Ascending aorta (tissue), 2 donors: ENCODE data around the gene PDE4B. TPM values are rescaled to one million over a fixed set of nuclear protein-coding genes. Genes with fewer than 3 reads are reported as not detected.

Source experiments
- DNase-seq, 2 donors: peaks; one replicate each; pipeline ENCODE4 v3.0.0-alpha.2; 2019; ENCODE audit warnings: low spot score in 2 of 2
- H3K27ac ChIP-seq, 2 donors: fragments of 200-600 bp; sonication (generic); one replicate each; pipeline ENCODE4 v1.5.1; 2016 to 2017; ENCODE audit warnings: mild to moderate bottlenecking in 1 of 2
- H3K27me3 ChIP-seq: fragments of 200-600 bp; sonication (generic); one replicate; pipeline ENCODE4 v1.5.1; 2017
- H3K36me3 ChIP-seq, 2 donors: fragments of 200-600 bp; sonication (generic); one replicate each; pipeline ENCODE4 v1.5.1; 2016
- H3K4me1 ChIP-seq, 2 donors: fragments of 200-600 bp; sonication (generic); one replicate each; pipeline ENCODE4 v1.5.1; 2016 to 2017; ENCODE audit warnings: mild to moderate bottlenecking in 1 of 2
- H3K4me3 ChIP-seq, 2 donors: fragments of 200-600 bp; sonication (generic); one replicate each; pipeline ENCODE4 v1.5.1; 2016 to 2017; ENCODE audit warnings: mild to moderate bottlenecking in 1 of 2
- H3K9me3 ChIP-seq, 2 donors: fragments of 200-600 bp; sonication (generic); one replicate each; pipeline ENCODE4 v1.5.1; 2016
- CTCF ChIP-seq, 3 experiments: fragments of 200-600 bp in 2 of 3; fragments of 450-650 bp in 1 of 3; sonication (generic) in 2 of 3; IDR thresholded peaks; one replicate each; pipeline ENCODE4 v1.5.1; 2016 to 2019; ENCODE audit warnings: antibody characterized with exemption in 3 of 3, mild to moderate bottlenecking in 1 of 3, moderate library complexity in 1 of 3
- intact Hi-C: fragments of 100-400 bp; cut with DNase I; formaldehyde crosslinking; loops from one replicate; pipeline ENCODE4 v1.15.1; 2023
- total RNA-seq: library from RNA; depleted of rRNA; stranded (reverse); fragments of >200 nt; gene quantifications from one replicate; pipeline ENCODE4 v1.1.0, GENCODE V29; 2016

Gene PDE4B
- total RNA-seq, 1 donor from 2014 or later, result 4.5 TPM

DNA sequence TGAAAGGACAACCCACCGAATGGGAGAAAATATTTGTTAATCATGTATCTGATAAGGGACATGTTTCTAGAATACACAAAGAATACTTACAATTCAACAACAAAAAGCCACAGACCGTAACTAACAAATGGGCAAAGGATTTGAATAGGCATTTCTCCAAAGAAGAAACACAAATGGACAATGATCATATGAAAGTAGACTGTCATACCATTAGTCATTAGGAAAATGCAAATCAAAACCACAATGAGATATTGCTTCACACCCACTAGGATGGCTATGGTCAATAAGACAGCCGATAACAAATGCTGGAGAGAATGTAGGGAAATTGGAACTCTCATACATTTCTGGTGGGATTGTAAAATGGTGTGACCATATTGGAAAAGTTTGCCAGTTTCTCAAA is 374.1 kb downstream of the PDE4B start:
- TF ChIP-seq CTCF (IDR thresholded peaks at IDR 0.05), result no peak
- Histone ChIP-seq H3K27ac (no peak overlapping the region), H3K4me3 (no peak overlapping the region), H3K27me3 (no peaks in the 10 kb centered on the region), H3K4me1 (no peaks in the 10 kb centered on the region), H3K9me3 (no peaks in the 10 kb centered on the region), H3K36me3 (no peaks in the 10 kb centered on the region)
- intact Hi-C loops, result no loop called here
- no peak for DNase-seq

- DNase-seq, result no peak
- no peak overlapping the region for H3K4me3 ChIP-seq
- no peak overlapping the region for H3K27ac ChIP-seq
- TF ChIP-seq CTCF (IDR thresholded peaks at IDR 0.05), result no peak
- intact Hi-C loops, result no loop called here
- H3K9me3 ChIP-seq, result no peaks in the 10 kb centered on the region
- no peaks in the 10 kb centered on the region for H3K36me3 ChIP-seq
- H3K27me3 ChIP-seq, result no peaks in the 10 kb centered on the region
- no peaks in the 10 kb centered on the region for H3K4me1 ChIP-seq
These were observed 374.6 kb downstream of the PDE4B start for GRCh38 chr1:66167267-66167666.

DNA sequence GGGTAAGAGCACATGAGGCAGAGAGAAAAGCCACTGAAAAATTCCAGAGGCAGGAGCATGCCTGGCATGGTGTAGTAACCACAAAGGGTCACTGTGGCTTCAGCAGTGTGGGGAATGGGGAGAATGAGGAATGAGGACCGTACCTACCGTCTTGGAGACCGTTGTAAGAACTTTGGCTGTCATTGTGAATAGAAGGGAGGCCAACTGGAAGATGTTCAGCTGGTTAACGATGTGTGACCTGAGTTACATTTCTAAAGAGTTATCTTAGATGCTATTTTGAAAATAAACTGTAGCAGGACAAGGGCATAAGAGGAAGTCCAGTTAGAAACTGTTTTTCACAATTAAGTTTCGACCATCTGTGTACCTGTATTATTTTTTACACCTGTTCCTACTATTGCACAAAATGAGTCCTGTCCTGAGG is 375.8 kb downstream of the PDE4B start:
- no peak overlapping the region for H3K4me3 ChIP-seq
- H3K27me3 ChIP-seq, result no peaks in the 10 kb centered on the region
- no peak overlapping the region for H3K27ac ChIP-seq
- H3K4me1 ChIP-seq, result no peaks in the 10 kb centered on the region
- no peaks in the 10 kb centered on the region for H3K36me3 ChIP-seq
- intact Hi-C loops, result no loop called here
- DNase-seq, result no peak
- no peaks in the 10 kb centered on the region for H3K9me3 ChIP-seq
- no peak for TF ChIP-seq CTCF (IDR thresholded peaks at IDR 0.05)

- Histone ChIP-seq H3K27me3 (no peaks in the 10 kb centered on the region), H3K36me3 (no peaks in the 10 kb centered on the region), H3K27ac (no peak overlapping the region), H3K4me1 (no peaks in the 10 kb centered on the region), H3K4me3 (no peak overlapping the region), H3K9me3 (no peaks in the 10 kb centered on the region)
- intact Hi-C loops, result no loop called here
- TF ChIP-seq CTCF (IDR thresholded peaks at IDR 0.05), result no peak
- DNase-seq, result no peak
These were observed 376.4 kb downstream of the PDE4B start for GRCh38 chr1:66168948-66169671.

- H3K27ac ChIP-seq, result no peak overlapping the region
- DNase-seq, result no peak
- intact Hi-C loops, result no loop called here
- H3K27me3 ChIP-seq, result no peaks in the 10 kb centered on the region
- no peaks in the 10 kb centered on the region for H3K9me3 ChIP-seq
- no peak overlapping the region for H3K4me3 ChIP-seq
- no peaks in the 10 kb centered on the region for H3K4me1 ChIP-seq
- no peak for TF ChIP-seq CTCF (IDR thresholded peaks at IDR 0.05)
- no peaks in the 10 kb centered on the region for H3K36me3 ChIP-seq
These were observed 379.6 kb downstream of the PDE4B start for GRCh38 chr1:66172272-66172671.

DNA sequence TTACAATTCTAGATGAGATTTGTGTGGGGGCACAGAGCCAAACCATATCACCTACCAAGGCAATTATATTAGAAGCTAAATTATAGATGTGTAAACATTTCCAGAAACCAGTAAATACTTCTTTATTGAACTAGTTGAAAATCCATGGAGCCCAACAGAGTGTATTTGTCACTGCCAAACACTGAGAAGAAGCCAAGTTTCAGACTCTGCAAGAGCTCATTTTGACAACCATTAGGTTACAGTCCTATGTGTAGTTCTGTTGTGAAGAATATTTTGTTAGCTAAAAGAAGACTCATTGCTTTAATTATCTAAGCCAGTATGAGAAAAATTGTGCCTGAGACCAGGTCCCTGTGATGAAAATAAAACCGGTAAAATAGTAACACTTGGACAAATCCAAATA is 382.4 kb downstream of the PDE4B start:
- Histone ChIP-seq H3K4me1 (no peaks in the 10 kb centered on the region), H3K36me3 (no peaks in the 10 kb centered on the region), H3K4me3 (no peak overlapping the region), H3K27ac (no peak overlapping the region), H3K27me3 (no peaks in the 10 kb centered on the region), H3K9me3 (no peaks in the 10 kb centered on the region)
- no peak for DNase-seq
- TF ChIP-seq CTCF (IDR thresholded peaks at IDR 0.05), result no peak
- intact Hi-C loops, result no loop called here
